MM.1S (cell line): ENCODE results near the gene RAB37.

ENCODE experiments used
- EZH2 ChIP-seq: fragments of 300-600 bp; sonication (generic); optimal IDR thresholded peaks from 2 replicates; pipeline ENCODE3; 2017; ENCODE audit warnings: low read depth, mild to moderate bottlenecking, antibody characterized with exemption, low read length, mixed read lengths
- TF ChIP-seq, protein P1 (sequence below): fragments of 300-600 bp; sonication (generic); IDR thresholded peaks from 2 replicates; pipeline ENCODE4 v1.5.1; 2016; ENCODE audit warnings: antibody characterized with exemption, low read length, mixed read lengths

DNA sequence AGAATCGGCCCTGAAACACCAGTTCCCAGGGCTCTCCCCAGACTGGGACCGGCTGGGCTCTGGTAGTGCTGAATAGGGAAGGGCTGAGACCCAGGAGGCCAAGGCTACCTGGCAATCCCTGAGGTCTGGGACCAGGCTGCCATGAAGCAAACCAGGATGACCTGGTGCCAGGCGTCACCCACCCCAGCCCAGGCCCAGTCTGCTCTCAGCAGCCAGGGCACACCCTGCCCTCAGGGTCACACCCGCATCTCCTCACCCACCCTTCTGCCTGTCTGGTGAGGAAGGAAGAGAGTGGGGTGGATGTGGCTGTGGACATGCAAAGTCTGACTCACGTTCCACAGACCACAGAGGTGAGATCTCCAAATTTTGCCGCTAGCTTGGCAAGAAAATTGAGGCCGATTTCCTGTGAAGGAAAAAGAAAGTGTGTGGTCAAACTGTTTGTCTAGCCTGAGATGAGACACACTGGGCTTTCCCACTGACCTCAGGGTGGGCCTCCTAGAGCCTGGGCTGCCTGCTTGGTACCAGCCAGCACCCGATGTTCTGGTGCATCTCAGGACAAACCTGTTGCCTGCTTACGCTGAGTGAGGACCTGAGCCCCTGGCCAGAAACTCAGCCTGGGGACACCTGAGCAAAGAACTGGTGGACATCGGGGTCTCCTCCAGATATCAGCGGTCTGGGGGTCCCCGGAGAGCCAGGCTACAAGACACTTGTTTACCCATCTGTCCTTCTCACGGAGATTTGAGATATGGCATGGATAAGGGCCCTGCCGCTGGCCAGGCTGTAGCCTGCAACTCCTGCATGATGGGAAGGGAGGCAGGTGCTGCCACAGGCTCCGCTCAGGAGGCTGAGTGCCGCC is 6.3 kb upstream of the RAB37 start:
- TF ChIP-seq, protein P1, sequence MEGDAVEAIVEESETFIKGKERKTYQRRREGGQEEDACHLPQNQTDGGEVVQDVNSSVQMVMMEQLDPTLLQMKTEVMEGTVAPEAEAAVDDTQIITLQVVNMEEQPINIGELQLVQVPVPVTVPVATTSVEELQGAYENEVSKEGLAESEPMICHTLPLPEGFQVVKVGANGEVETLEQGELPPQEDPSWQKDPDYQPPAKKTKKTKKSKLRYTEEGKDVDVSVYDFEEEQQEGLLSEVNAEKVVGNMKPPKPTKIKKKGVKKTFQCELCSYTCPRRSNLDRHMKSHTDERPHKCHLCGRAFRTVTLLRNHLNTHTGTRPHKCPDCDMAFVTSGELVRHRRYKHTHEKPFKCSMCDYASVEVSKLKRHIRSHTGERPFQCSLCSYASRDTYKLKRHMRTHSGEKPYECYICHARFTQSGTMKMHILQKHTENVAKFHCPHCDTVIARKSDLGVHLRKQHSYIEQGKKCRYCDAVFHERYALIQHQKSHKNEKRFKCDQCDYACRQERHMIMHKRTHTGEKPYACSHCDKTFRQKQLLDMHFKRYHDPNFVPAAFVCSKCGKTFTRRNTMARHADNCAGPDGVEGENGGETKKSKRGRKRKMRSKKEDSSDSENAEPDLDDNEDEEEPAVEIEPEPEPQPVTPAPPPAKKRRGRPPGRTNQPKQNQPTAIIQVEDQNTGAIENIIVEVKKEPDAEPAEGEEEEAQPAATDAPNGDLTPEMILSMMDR = no peak
- TF ChIP-seq EZH2 = no peak
